CD4-positive, alpha-beta T cell treated with Interleukin-4 for 4 hours (primary cell): ENCODE results near the gene TARS2.

Source experiments
- DNase-seq: peaks from one replicate; pipeline ENCODE4 v3.0.0-alpha.2; 2020

TARS2 gene

GRCh38 chr1:150511551-150511950 lies 24.3 kb downstream of the TARS2 start:
- no peak for DNase-seq

GRCh38 chr1:150511985-150512660 lies 24.9 kb downstream of the TARS2 start:
- no peak for DNase-seq

- no peak for DNase-seq
Measured at GRCh38 chr1:150512846-150513245, 25.6 kb downstream of the TARS2 start.

- no peak for DNase-seq
Measured at GRCh38 chr1:150513351-150513791, 26.2 kb downstream of the TARS2 start.

- no peak for DNase-seq
Measured at GRCh38 chr1:150514260-150514659, 27.0 kb downstream of the TARS2 start.

- DNase-seq, result no peak
Measured at GRCh38 chr1:150514913-150515327, 27.7 kb downstream of the TARS2 start.

GRCh38 chr1:150515328-150516049 lies 28.3 kb downstream of the TARS2 start, which contains the start of gene FALEC:
TSS of gene FALEC (plus strand) at chr1:150515752.
- DNase-seq, result peak; percentile 89

GRCh38 chr1:150516050-150516591 lies 28.9 kb downstream of the TARS2 start:
- DNase-seq, result no peak

- DNase-seq, result no peak
Measured at GRCh38 chr1:150516616-150517015, 29.4 kb downstream of the TARS2 start.

- no peak for DNase-seq
Measured at GRCh38 chr1:150521196-150521968, 34.2 kb downstream of the TARS2 start.

- no peak for DNase-seq
Measured at GRCh38 chr1:150525348-150525747, 38.1 kb downstream of the TARS2 start.

GRCh38 chr1:150528196-150528595 lies 41.0 kb downstream of the TARS2 start:
- no peak for DNase-seq

- DNase-seq, result no peak
Measured at GRCh38 chr1:150529017-150529416, 41.8 kb downstream of the TARS2 start.

GRCh38 chr1:150530491-150531159 lies 43.4 kb downstream of the TARS2 start:
- no peak for DNase-seq

- no peak for DNase-seq
Measured at GRCh38 chr1:150532860-150533259, 45.6 kb downstream of the TARS2 start.

GRCh38 chr1:150534002-150534401 lies 46.8 kb downstream of the TARS2 start:
- no peak for DNase-seq

GRCh38 chr1:150535511-150536287 lies 48.5 kb downstream of the TARS2 start:
- DNase-seq, result no peak

GRCh38 chr1:150536836-150537731 lies 49.9 kb downstream of the TARS2 start:
- DNase-seq, result no peak

GRCh38 chr1:150537732-150538684 lies 50.8 kb downstream of the TARS2 start:
- DNase-seq, result no peak
